Calu3 (cell line): ENCODE measurements around the gene SMIM44. TPM values are rescaled to one million over a fixed set of nuclear protein-coding genes. Genes with fewer than 3 reads are reported as not detected.

Experiments
- BruUV-seq: library from RNA; stranded (reverse); fragments of 400-500 nt; replicated peaks from 2 replicates; lab custom pipeline; 2021; lab: Mats Ljungman, UMichigan
- CTCF ChIA-PET: fragments of 300-600 bp; sonication (Branson Sonifier 250); formaldehyde crosslinking; loops from one replicate; lab custom pipeline; 2022; ENCODE audit warnings: antibody characterized with exemption; lab: Charles Lee
- DNase-seq: peaks from one replicate; pipeline ENCODE4 v3.0.0; 2022
- H3K27ac Mint-ChIP-seq: one replicate; pipeline ENCODE4 v1.8.0; 2022; ENCODE audit warnings: mixed read lengths; ENCODE audit not compliant: unreplicated experiment
- H3K27me3 Mint-ChIP-seq: one replicate; pipeline ENCODE4 v1.8.0; 2022; ENCODE audit warnings: mixed read lengths; ENCODE audit not compliant: unreplicated experiment
- H3K36me3 Mint-ChIP-seq: one replicate; pipeline ENCODE4 v1.8.0; 2022; ENCODE audit warnings: mild to moderate bottlenecking, moderate library complexity, mixed read lengths; ENCODE audit not compliant: insufficient read depth, unreplicated experiment
- H3K4me1 Mint-ChIP-seq: one replicate; pipeline ENCODE4 v1.8.0; 2022; ENCODE audit warnings: mild to moderate bottlenecking, low read depth, mixed read lengths; ENCODE audit not compliant: unreplicated experiment
- H3K4me3 Mint-ChIP-seq: one replicate; pipeline ENCODE4 v1.8.0; 2022; ENCODE audit warnings: mild to moderate bottlenecking, low read depth, moderate library complexity, mixed read lengths; ENCODE audit not compliant: unreplicated experiment
- H3K9me3 Mint-ChIP-seq: one replicate; pipeline ENCODE4 v1.8.0; 2022; ENCODE audit warnings: low read depth, mixed read lengths; ENCODE audit not compliant: unreplicated experiment
- intact Hi-C: fragments of 100-400 bp; cut with micrococcal nuclease; formaldehyde crosslinking; loops from one replicate; pipeline ENCODE4 v1.10.0; 2022; ENCODE audit not compliant: unreplicated experiment
- total RNA-seq: library from RNA; stranded (reverse); gene quantifications from 2 replicates; pipeline ENCODE4 v1.2.3, GENCODE V29; 2022
- TF ChIP-seq, protein P1 (sequence below): fragments of 200-600 bp; IDR thresholded peaks from one replicate; pipeline ENCODE4 v1.8.0; 2022; ENCODE audit warnings: antibody characterized with exemption; ENCODE audit not compliant: unreplicated experiment

Gene SMIM44
- total RNA-seq, 1 experiment from 2014 or later, result not detected

DNA sequence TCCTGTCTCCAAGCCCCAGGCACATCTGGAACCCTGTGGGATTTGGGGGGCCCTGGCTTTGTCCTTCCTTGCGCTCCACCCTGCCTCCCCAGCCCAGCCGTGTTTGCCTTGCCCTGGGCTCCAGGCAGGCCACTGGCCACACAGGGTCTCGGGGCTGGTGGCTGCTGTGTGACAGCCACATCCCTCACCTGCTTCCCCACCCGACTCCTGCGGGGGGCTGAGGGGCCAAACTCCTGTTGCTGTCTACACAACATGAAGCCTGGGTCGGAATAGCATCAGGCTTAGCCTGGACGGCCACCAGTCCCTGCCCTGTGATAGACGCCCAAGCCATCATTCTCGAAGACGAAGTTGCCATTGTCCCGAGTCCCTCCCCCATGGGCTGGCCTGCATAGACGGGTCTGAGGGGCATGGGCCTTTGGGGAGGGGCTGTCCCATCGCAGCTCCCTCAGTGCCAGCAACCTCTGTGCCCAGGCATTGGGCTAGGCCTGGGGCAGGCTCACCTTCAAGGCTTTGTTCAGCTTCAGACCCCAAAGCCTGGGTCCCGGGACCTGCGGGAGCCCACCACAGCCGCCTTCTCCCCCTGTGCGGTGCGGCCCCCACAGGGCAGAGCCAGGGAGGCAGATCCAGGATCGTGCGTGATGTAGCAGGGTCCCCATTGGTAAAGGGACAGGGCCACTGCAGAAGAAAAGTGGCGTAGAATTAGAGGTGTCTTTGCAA is 40.3 kb upstream of the SMIM44 start:
- intact Hi-C loops, result no loop called here
- CTCF ChIA-PET, result no interaction called here
- Mint-ChIP-seq H3K4me3 (no peak overlapping the region), H3K4me1 (no peaks in the 10 kb centered on the region), H3K27me3 (no peaks in the 10 kb centered on the region), H3K9me3 (no peaks in the 10 kb centered on the region), H3K27ac (no peak overlapping the region), H3K36me3 (peaks cover 19% of the 10 kb centered on the region)
- no TSS peak for BruUV-seq
- no peak for DNase-seq
- TF ChIP-seq, protein P1, sequence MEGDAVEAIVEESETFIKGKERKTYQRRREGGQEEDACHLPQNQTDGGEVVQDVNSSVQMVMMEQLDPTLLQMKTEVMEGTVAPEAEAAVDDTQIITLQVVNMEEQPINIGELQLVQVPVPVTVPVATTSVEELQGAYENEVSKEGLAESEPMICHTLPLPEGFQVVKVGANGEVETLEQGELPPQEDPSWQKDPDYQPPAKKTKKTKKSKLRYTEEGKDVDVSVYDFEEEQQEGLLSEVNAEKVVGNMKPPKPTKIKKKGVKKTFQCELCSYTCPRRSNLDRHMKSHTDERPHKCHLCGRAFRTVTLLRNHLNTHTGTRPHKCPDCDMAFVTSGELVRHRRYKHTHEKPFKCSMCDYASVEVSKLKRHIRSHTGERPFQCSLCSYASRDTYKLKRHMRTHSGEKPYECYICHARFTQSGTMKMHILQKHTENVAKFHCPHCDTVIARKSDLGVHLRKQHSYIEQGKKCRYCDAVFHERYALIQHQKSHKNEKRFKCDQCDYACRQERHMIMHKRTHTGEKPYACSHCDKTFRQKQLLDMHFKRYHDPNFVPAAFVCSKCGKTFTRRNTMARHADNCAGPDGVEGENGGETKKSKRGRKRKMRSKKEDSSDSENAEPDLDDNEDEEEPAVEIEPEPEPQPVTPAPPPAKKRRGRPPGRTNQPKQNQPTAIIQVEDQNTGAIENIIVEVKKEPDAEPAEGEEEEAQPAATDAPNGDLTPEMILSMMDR, result no peak

DNA sequence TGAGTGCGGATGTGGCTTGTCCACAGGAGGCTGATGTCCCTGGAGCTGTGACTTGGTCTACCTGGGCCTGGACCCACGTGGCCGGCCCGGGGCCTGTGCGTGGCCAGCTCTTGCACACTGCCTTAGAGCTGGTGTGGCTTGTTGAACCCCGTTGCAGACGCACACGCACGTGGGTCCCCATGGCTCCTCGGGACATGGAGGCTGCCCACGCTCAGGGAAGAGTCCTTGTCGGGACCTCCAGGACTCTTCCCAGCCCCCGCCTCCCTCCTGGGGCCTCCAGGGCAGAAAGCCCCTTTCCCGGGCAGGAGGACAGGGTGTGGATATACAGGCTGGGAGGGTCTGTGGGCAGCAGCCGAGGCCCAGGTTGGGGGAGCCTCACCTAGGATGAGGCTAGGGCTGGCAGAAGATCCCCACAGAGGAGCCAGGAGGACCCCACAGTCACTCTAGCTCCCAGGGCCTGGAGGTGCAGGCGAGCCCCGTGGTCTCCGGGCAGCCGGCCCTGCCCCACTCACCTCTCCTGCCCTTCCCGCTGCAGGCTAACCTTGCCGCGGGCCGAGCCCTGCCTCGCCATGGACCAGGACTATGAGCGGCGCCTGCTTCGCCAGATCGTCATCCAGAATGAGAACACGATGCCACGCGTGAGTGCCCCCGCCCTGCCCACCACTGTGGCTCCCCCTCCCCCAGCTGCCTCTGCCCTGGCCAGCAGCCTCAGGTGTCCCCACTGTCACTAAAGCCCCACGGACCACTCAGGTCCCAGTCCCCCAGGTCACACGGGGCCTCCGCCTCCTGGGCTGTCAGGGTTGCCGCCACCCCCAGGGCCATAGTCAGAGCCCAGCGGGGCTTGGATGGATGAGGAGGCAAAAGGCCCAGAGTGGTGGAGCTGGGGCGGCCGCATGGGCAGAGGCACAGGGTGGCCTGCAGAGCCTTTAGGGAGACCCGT is 39.5 kb upstream of the SMIM44 start:
- H3K9me3 Mint-ChIP-seq, result no peaks in the 10 kb centered on the region
- H3K36me3 Mint-ChIP-seq, result peaks cover 19% of the 10 kb centered on the region
- CTCF ChIA-PET, result interaction anchor here (1.0 kb wide), 1 partner anchor 22 kb away, joined by 3 read pairs; no protein-coding TSS in a partner anchor
- intact Hi-C loops, result no loop called here
- H3K4me1 Mint-ChIP-seq, result no peaks in the 10 kb centered on the region
- no peaks in the 10 kb centered on the region for H3K27me3 Mint-ChIP-seq
- no TSS peak for BruUV-seq
- no peak overlapping the region for H3K4me3 Mint-ChIP-seq
- TF ChIP-seq, protein P1, result no peak
- no peak for DNase-seq
- no peak overlapping the region for H3K27ac Mint-ChIP-seq

DNA sequence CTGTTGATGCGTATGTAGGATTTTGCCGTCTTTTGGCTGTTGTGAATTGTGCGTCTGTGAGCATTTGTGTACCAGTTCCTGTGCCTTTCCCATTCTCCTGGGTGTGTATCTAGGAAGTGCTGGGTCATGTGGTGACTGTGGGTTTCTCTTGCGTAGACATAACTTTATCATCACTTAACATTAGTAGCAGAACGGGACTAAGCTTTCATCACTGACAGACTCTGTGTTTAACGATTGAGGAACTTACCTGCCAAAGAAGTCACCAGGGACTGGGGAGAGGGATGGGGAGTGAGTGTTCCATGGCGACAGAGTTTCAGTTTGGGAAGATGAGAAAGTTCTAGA is 37.8 kb upstream of the SMIM44 start:
- no peak overlapping the region for H3K4me3 Mint-ChIP-seq
- BruUV-seq, result no TSS peak
- CTCF ChIA-PET, result no interaction called here

More for the DNA sequence above, 37.8 kb upstream of the SMIM44 start:
- H3K36me3 Mint-ChIP-seq, result peaks cover 19% of the 10 kb centered on the region
- H3K9me3 Mint-ChIP-seq, result no peaks in the 10 kb centered on the region
- TF ChIP-seq, protein P1, result no peak
- no peaks in the 10 kb centered on the region for H3K4me1 Mint-ChIP-seq
- intact Hi-C loops, result no loop called here
- no peak for DNase-seq
- H3K27me3 Mint-ChIP-seq, result no peaks in the 10 kb centered on the region
- no peak overlapping the region for H3K27ac Mint-ChIP-seq
